Neural cell (in vitro differentiated cells): ENCODE data around the gene CCDC71. TPM values are rescaled to one million over a fixed set of nuclear protein-coding genes. Genes with fewer than 3 reads are reported as not detected.
A peak's percentile ranks its signal among the peaks of the same experiment; 100 is the strongest.

Experiments used
- H2AFZ ChIP-seq: fragments of 200-600, 300-800 bp; sonication (generic), shearing (Covaris generic); 2 replicates; pipeline ENCODE4 v1.6.0; 2014; ENCODE audit warnings: low read depth, mild to moderate bottlenecking, antibody characterized with exemption, low read length, moderate library complexity
- H3F3A ChIP-seq: fragments of 200-600 bp; shearing (Covaris generic); 2 replicates; pipeline ENCODE4 v1.6.1; 2016; ENCODE audit warnings: mild to moderate bottlenecking, moderate library complexity, mixed read lengths, antibody characterized with exemption, low read length; ENCODE audit not compliant: insufficient read depth, poor library complexity, severe bottlenecking
- H3K27ac ChIP-seq: fragments of 200-600, 300-800 bp; sonication (generic), shearing (Covaris generic); 2 replicates; pipeline ENCODE4 v1.5.1; 2014; ENCODE audit warnings: mild to moderate bottlenecking, low read length, moderate library complexity
- H3K27me3 ChIP-seq: fragments of 300-800, 200-600 bp; sonication (generic), shearing (Covaris generic); 2 replicates; pipeline ENCODE4 v1.6.0; 2014; ENCODE audit warnings: mild to moderate bottlenecking, low read depth, low read length, moderate library complexity; ENCODE audit not compliant: insufficient read depth
- H3K36me3 ChIP-seq: fragments of 300-800, 200-600 bp; sonication (generic), shearing (Covaris generic); 2 replicates; pipeline ENCODE4 v1.5.1; 2014; ENCODE audit warnings: mild to moderate bottlenecking, antibody characterized with exemption, low read length, moderate library complexity; ENCODE audit not compliant: insufficient read depth
- H3K4me2 ChIP-seq: fragments of 300-800, 200-600 bp; sonication (generic), shearing (Covaris generic); 2 replicates; pipeline ENCODE4 v1.6.0; 2014; ENCODE audit warnings: mild to moderate bottlenecking, low read length
- H3K4me3 ChIP-seq: fragments of 300-800, 200-600 bp; sonication (generic), shearing (Covaris generic); 2 replicates; pipeline ENCODE4 v1.5.1; 2014; ENCODE audit warnings: mild to moderate bottlenecking, low read length, moderate library complexity
- H3K79me2 ChIP-seq: fragments of 200-600 bp; shearing (Covaris generic); replicated peaks from 2 replicates; pipeline ENCODE4 v1.6.0; 2014; ENCODE audit warnings: mild to moderate bottlenecking, low read length, moderate library complexity; ENCODE audit not compliant: insufficient read depth
- H3K9ac ChIP-seq: fragments of 300-800, 200-600 bp; sonication (generic), shearing (Covaris generic); 2 replicates; pipeline ENCODE4 v1.6.1; 2016; ENCODE audit warnings: mild to moderate bottlenecking, low read length, mixed read lengths
- H3K9me2 ChIP-seq: fragments of 200-600 bp; shearing (Covaris generic); 2 replicates; pipeline ENCODE4 v1.6.1; 2016; ENCODE audit warnings: mild to moderate bottlenecking, low read length, mixed read lengths; ENCODE audit not compliant: insufficient read depth
- H3K9me3 ChIP-seq: fragments of 200-600, 300-800 bp; sonication (generic), shearing (Covaris generic); 2 replicates; pipeline ENCODE4 v1.6.1; 2016; ENCODE audit warnings: mild to moderate bottlenecking, mixed run types, low read length, moderate library complexity, mixed read lengths
- H4K20me1 ChIP-seq: fragments of 200-600 bp; shearing (Covaris generic); 2 replicates; pipeline ENCODE4 v1.6.1; 2016; ENCODE audit warnings: mild to moderate bottlenecking, mixed run types; ENCODE audit not compliant: insufficient read depth
- EP300 ChIP-seq: fragments of 450-650 bp; conservative IDR thresholded peaks from 2 replicates; pipeline ENCODE4 v1.6.1; 2014; ENCODE audit warnings: antibody characterized with exemption, mild to moderate bottlenecking, moderate library complexity; ENCODE audit not compliant: poor library complexity, severe bottlenecking
- EZH2 ChIP-seq: fragments of 200-600, 300-800 bp; shearing (Covaris generic), sonication (generic); IDR thresholded peaks from 2 replicates; pipeline ENCODE4 v1.6.1; 2014; ENCODE audit warnings: antibody characterized with exemption, low read length, borderline replicate concordance, mild to moderate bottlenecking; ENCODE audit not compliant: insufficient read depth, poor library complexity, severe bottlenecking
- MXI1 ChIP-seq: fragments of 450-650 bp; conservative IDR thresholded peaks from 2 replicates; pipeline ENCODE4 v1.6.1; 2014; ENCODE audit warnings: antibody characterized with exemption, mild to moderate bottlenecking; ENCODE audit not compliant: poor library complexity, severe bottlenecking
- POLR2AphosphoS5 ChIP-seq: IDR thresholded peaks from 2 replicates; pipeline ENCODE4 v1.6.1; 2012
- RAD21 ChIP-seq: fragments of 450-650 bp; conservative IDR thresholded peaks from 2 replicates; pipeline ENCODE4 v1.6.1; 2014; ENCODE audit warnings: antibody characterized with exemption, mild to moderate bottlenecking, moderate library complexity
- SMC3 ChIP-seq: fragments of 450-650 bp; conservative IDR thresholded peaks from 2 replicates; pipeline ENCODE4 v1.6.1; 2014; ENCODE audit warnings: antibody characterized with exemption, mild to moderate bottlenecking, moderate library complexity; ENCODE audit not compliant: poor library complexity
- TAF1 ChIP-seq: IDR thresholded peaks from 2 replicates; pipeline ENCODE4 v1.6.1; 2012; ENCODE audit warnings: low read depth
- polyA plus RNA-seq: library from polyadenylated mRNA; depleted of rRNA; stranded (reverse); fragments of >200 nt; gene quantifications from 2 replicates; pipeline ENCODE4 v1.2.3, GENCODE V29; 2014
- TF ChIP-seq, protein P1 (sequence below): IDR thresholded peaks from 2 replicates; pipeline ENCODE4 v1.6.1; 2012; ENCODE audit warnings: borderline replicate concordance
- TF ChIP-seq, protein P2 (sequence below): fragments of 450-650 bp; IDR thresholded peaks from 2 replicates; pipeline ENCODE4 v1.5.1; 2014; ENCODE audit warnings: antibody characterized with exemption, mild to moderate bottlenecking, moderate library complexity; ENCODE audit not compliant: poor library complexity, severe bottlenecking

The CCDC71 gene
- polyA plus RNA-seq, 1 donor from 2014 or later: 14.8 TPM

DNA sequence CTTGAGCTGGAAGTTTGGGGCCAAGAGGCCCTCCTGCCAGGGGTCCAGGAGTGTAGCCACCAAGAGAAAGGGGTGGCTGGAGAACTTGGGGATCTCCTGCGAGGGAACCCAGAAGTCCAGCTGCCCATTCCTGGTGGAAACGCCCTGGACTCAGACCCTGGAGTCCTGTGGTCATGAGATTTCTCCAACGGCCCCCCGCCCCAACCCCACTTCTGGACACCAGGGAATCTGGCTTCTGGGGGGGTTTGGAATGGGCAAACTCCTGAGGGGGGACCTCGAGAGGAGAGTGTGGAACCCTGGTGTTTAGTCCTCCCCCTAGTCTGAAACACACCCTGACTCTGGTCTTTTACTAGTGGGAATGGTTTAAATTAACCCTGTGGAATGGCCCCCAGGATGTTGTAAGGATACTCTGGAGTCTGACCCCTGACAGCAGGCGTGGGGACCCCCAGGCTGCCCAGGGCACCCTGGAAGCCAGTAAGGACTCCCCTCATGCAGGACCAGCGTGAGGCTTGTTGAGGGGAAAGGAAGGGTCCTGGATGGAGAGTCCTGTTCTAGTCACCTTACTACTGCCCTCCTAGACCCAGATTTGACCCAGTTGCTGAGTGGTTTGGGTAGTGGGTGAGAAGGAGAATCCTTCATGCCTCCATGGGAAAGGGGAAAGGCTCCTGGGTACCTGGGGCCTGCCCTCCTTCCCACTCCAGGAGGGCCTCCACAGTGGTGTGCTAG lies 5.8 kb upstream of the CCDC71 start (continued):
- no peak for TF ChIP-seq EZH2

- Histone ChIP-seq H4K20me1 (no peaks in the 10 kb centered on the region), H3K4me2 (peak within 1 kb of the TSS; percentile 91), H2AFZ (peak within 1 kb of the TSS; percentile 61), H3K36me3 (no peaks in the 10 kb centered on the region), H3K79me2 (peaks cover 60% of the 10 kb centered on the region), H3K4me3 (peak within 1 kb of the TSS; percentile 76), H3K9ac (peak within 1 kb of the TSS; percentile 83), H3K9me2 (no peaks in the 10 kb centered on the region), H3K27ac (peak within 1 kb of the TSS; percentile 86), H3F3A (peaks cover 4% of the 10 kb centered on the region), H3K27me3 (no peaks in the 10 kb centered on the region), H3K9me3 (no peaks in the 10 kb centered on the region)
- TF ChIP-seq MXI1: peak; percentile 88
- peak; percentile 74 for TF ChIP-seq RAD21
- no peak for TF ChIP-seq EZH2
- TF ChIP-seq POLR2AphosphoS5: peak; percentile 65
- TF ChIP-seq, protein P1, sequence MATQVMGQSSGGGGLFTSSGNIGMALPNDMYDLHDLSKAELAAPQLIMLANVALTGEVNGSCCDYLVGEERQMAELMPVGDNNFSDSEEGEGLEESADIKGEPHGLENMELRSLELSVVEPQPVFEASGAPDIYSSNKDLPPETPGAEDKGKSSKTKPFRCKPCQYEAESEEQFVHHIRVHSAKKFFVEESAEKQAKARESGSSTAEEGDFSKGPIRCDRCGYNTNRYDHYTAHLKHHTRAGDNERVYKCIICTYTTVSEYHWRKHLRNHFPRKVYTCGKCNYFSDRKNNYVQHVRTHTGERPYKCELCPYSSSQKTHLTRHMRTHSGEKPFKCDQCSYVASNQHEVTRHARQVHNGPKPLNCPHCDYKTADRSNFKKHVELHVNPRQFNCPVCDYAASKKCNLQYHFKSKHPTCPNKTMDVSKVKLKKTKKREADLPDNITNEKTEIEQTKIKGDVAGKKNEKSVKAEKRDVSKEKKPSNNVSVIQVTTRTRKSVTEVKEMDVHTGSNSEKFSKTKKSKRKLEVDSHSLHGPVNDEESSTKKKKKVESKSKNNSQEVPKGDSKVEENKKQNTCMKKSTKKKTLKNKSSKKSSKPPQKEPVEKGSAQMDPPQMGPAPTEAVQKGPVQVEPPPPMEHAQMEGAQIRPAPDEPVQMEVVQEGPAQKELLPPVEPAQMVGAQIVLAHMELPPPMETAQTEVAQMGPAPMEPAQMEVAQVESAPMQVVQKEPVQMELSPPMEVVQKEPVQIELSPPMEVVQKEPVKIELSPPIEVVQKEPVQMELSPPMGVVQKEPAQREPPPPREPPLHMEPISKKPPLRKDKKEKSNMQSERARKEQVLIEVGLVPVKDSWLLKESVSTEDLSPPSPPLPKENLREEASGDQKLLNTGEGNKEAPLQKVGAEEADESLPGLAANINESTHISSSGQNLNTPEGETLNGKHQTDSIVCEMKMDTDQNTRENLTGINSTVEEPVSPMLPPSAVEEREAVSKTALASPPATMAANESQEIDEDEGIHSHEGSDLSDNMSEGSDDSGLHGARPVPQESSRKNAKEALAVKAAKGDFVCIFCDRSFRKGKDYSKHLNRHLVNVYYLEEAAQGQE: peak; percentile 66
- TF ChIP-seq, protein P2, sequence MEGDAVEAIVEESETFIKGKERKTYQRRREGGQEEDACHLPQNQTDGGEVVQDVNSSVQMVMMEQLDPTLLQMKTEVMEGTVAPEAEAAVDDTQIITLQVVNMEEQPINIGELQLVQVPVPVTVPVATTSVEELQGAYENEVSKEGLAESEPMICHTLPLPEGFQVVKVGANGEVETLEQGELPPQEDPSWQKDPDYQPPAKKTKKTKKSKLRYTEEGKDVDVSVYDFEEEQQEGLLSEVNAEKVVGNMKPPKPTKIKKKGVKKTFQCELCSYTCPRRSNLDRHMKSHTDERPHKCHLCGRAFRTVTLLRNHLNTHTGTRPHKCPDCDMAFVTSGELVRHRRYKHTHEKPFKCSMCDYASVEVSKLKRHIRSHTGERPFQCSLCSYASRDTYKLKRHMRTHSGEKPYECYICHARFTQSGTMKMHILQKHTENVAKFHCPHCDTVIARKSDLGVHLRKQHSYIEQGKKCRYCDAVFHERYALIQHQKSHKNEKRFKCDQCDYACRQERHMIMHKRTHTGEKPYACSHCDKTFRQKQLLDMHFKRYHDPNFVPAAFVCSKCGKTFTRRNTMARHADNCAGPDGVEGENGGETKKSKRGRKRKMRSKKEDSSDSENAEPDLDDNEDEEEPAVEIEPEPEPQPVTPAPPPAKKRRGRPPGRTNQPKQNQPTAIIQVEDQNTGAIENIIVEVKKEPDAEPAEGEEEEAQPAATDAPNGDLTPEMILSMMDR: peak; percentile 96
- peak; percentile 82 for TF ChIP-seq SMC3
- TF ChIP-seq TAF1: peak; percentile 56
- TF ChIP-seq EP300: peak; percentile 57
These were observed 5.1 kb upstream of the CCDC71 start, which contains the start of gene KLHDC8B for GRCh38 chr3:49171119-49171774. Gene KLHDC8B, plus strand, starts transcription at chr3:49171598. Its CDS starts 1,172 bp downstream, at chr3:49172770.

- no peaks in the 10 kb centered on the region for H3K9me3 ChIP-seq
- no peaks in the 10 kb centered on the region for H3K9me2 ChIP-seq
- peak overlapping the region; percentile 89 for H3K4me2 ChIP-seq
- H3K79me2 ChIP-seq: peaks cover 58% of the 10 kb centered on the region
- peak overlapping the region; percentile 61 for H2AFZ ChIP-seq
- peak overlapping the region; percentile 76 for H3K4me3 ChIP-seq
- TF ChIP-seq, protein P2: no peak
- TF ChIP-seq SMC3: no peak
- TF ChIP-seq, protein P1: no peak
- no peak for TF ChIP-seq TAF1
- TF ChIP-seq POLR2AphosphoS5: no peak
- no peak for TF ChIP-seq RAD21
- TF ChIP-seq EZH2: no peak
- TF ChIP-seq EP300: no peak
- no peak for TF ChIP-seq MXI1
- peaks cover 4% of the 10 kb centered on the region for H3F3A ChIP-seq
- no peaks in the 10 kb centered on the region for H3K36me3 ChIP-seq
- H4K20me1 ChIP-seq: no peaks in the 10 kb centered on the region
- H3K27me3 ChIP-seq: no peaks in the 10 kb centered on the region
- H3K27ac ChIP-seq: peak overlapping the region; percentile 86
- peak overlapping the region; percentile 83 for H3K9ac ChIP-seq
These were observed 4.6 kb upstream of the CCDC71 start for GRCh38 chr3:49170744-49171118.
